ENCODE data around the gene SH3GL2.

DNA sequence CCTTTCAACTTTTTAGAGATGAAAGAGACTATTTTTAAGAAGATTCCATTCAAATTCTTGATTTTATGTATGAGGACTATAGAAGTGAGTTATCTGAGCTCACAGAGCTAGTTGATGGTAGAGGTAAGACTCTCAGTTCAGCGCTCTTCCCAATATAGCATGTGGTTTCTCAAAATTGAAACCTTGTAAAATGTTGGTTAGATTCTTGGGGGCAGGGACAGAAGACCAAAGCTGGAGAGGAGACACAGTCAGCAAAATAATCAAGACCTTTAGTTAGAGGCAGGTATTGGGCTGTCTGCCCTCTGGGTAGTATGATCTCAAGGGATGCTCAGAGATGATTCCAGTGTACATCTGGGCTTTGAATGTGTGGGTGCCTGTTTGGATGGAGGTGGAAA lies 246.4 kb downstream of the SH3GL2 start:
- TF ChIP-seq POLR2A (IDR thresholded peaks at IDR 0.05), result no peak
- TF ChIP-seq, protein P1, sequence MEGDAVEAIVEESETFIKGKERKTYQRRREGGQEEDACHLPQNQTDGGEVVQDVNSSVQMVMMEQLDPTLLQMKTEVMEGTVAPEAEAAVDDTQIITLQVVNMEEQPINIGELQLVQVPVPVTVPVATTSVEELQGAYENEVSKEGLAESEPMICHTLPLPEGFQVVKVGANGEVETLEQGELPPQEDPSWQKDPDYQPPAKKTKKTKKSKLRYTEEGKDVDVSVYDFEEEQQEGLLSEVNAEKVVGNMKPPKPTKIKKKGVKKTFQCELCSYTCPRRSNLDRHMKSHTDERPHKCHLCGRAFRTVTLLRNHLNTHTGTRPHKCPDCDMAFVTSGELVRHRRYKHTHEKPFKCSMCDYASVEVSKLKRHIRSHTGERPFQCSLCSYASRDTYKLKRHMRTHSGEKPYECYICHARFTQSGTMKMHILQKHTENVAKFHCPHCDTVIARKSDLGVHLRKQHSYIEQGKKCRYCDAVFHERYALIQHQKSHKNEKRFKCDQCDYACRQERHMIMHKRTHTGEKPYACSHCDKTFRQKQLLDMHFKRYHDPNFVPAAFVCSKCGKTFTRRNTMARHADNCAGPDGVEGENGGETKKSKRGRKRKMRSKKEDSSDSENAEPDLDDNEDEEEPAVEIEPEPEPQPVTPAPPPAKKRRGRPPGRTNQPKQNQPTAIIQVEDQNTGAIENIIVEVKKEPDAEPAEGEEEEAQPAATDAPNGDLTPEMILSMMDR (IDR thresholded peaks at IDR 0.05), result no peak

Measured in transverse colon (tissue), 3 donors.